Stimulated activated CD4-positive, alpha-beta T cell treated with anti-CD3 and anti-CD28 coated beads, Interleukin-12 subunit alpha, Interleukin-12 subunit beta, amount 100 ng/mL, for 24 hours (primary cell): ENCODE results near the gene IL3.

Source experiments
- DNase-seq, 2 experiments: peaks; one replicate each; pipeline ENCODE4 v3.0.0-alpha.2; 2020; ENCODE audit warnings: low read depth in 2 of 2

Gene IL3

GRCh38 chr5:132112111-132112510, 51.7 kb downstream of the IL3 start:
- no peak for DNase-seq
